GM12878 (cell line): ENCODE results near the gene OR11G2. TPM values are rescaled to one million over a fixed set of nuclear protein-coding genes. Genes with fewer than 3 reads are reported as not detected.

Experiments used
- ATAC-seq: fragments of 200-7000 bp; cut with Tn5 transposase; 3 replicates; pipeline ENCODE4 v1.9.1; 2020; ENCODE audit warnings: mild to moderate bottlenecking, moderate library complexity
- BruUV-seq: library from RNA; stranded (reverse); fragments of 400-500 nt; replicated peaks from 2 replicates; lab custom pipeline; 2021; lab: Mats Ljungman, UMichigan
- CTCF ChIA-PET: fragments of 300-600 bp; sonication (Branson Sonifier 250); formaldehyde crosslinking; extraction: SDS; loops from one replicate; lab custom pipeline; 2021; ENCODE audit warnings: inconsistent platforms; lab: Yijun Ruan, JAX
- POLR2A ChIA-PET: fragments of 350-600 bp; formaldehyde crosslinking; extraction: SDS; loops from one replicate; lab custom pipeline; 2021; ENCODE audit warnings: inconsistent platforms; lab: Charles Lee
- RAD21 ChIA-PET: fragments of 300-600 bp; sonication (Branson Sonifier 250); formaldehyde crosslinking; loops from one replicate; lab custom pipeline; 2023; ENCODE audit warnings: antibody characterized with exemption; ENCODE audit not compliant: unreplicated experiment; lab: Charles Lee
- SMC1A ChIA-PET: fragments of 300-600 bp; sonication (Branson Sonifier 250); formaldehyde crosslinking; loops from one replicate; lab custom pipeline; 2023; ENCODE audit not compliant: unreplicated experiment, uncharacterized antibody; lab: Charles Lee
- DNase-seq: peaks from one replicate; pipeline ENCODE4 v3.0.0-alpha.2; 2011; ENCODE audit warnings: low read depth, low spot score
- FAIRE-seq: peaks from 3 replicates; lab custom pipeline; 2011; peaks lifted over from hg19 to GRCh38; lab: Jason Lieb, UNC
- H2AFZ ChIP-seq: 2 replicates; pipeline ENCODE4 v1.6.0; 2011; ENCODE audit warnings: low read depth, low read length, control low read depth; ENCODE audit not compliant: control insufficient read depth
- H3K27ac ChIP-seq: 2 replicates; pipeline ENCODE4 v1.5.1; 2011; ENCODE audit warnings: control low read depth; ENCODE audit not compliant: control insufficient read depth, insufficient read depth
- H3K27me3 ChIP-seq, 2 experiments: replicated peaks in 1 of 2; 2 replicates each; pipeline versions ENCODE4 v1.6.0 to v1.6.1; 2011; ENCODE audit warnings: low read length in 1 of 2; ENCODE audit not compliant: control insufficient read depth in 2 of 2, insufficient read depth in 2 of 2
- H3K36me3 ChIP-seq, 2 experiments: 2 replicates each; pipeline ENCODE4 v1.5.1; 2011; ENCODE audit warnings: low read length in 1 of 2; ENCODE audit not compliant: control insufficient read depth in 2 of 2, insufficient read depth in 2 of 2
- H3K4me1 ChIP-seq: 2 replicates; pipeline ENCODE4 v1.6.1; 2011; ENCODE audit warnings: mild to moderate bottlenecking, low read length, moderate library complexity, mixed read lengths; ENCODE audit not compliant: control insufficient read depth, insufficient read depth
- H3K4me2 ChIP-seq: 2 replicates; pipeline ENCODE4 v1.6.0; 2011; ENCODE audit warnings: control low read depth; ENCODE audit not compliant: control insufficient read depth, insufficient read depth
- H3K4me3 ChIP-seq: fragments of 200-600 bp; sonication (generic); 2 replicates; pipeline ENCODE4 v1.5.1; 2016
- H3K79me2 ChIP-seq: 2 replicates; pipeline ENCODE4 v1.6.0; 2011; ENCODE audit warnings: low read length; ENCODE audit not compliant: control insufficient read depth, insufficient read depth
- H3K9ac ChIP-seq: 2 replicates; pipeline ENCODE4 v1.8.0; 2011; ENCODE audit warnings: low read length, control low read depth, mixed read lengths; ENCODE audit not compliant: control insufficient read depth, insufficient read depth
- H3K9me3 ChIP-seq: replicated peaks from 3 replicates; pipeline ENCODE4 v1.5.1; 2011; ENCODE audit warnings: mild to moderate bottlenecking, low read length; ENCODE audit not compliant: control insufficient read depth, insufficient read depth
- H4K20me1 ChIP-seq: 2 replicates; pipeline ENCODE4 v1.6.0; 2011; ENCODE audit not compliant: control insufficient read depth, insufficient read depth
- BHLHE40 ChIP-seq, 2 experiments: fragments of 450-650 bp in 1 of 2; IDR thresholded peaks; 2 replicates each; pipeline ENCODE4 v1.6.1; 2011 to 2017; ENCODE audit warnings: low read depth in 2 of 2, borderline replicate concordance in 1 of 2, improper control_type of control experiment in 1 of 2, low read length in 1 of 2, mild to moderate bottlenecking in 1 of 2
- BMI1 ChIP-seq: fragments of 450-650 bp; IDR thresholded peaks from 2 replicates; pipeline ENCODE4 v1.6.1; 2016; ENCODE audit warnings: mild to moderate bottlenecking, moderate library complexity, borderline replicate concordance
- HCFC1 ChIP-seq: fragments of 150-350 bp; IDR thresholded peaks from 2 replicates; pipeline ENCODE4 v1.6.1; 2014; ENCODE audit warnings: low read length
- MTA2 ChIP-seq: fragments of 450-650 bp; IDR thresholded peaks from 2 replicates; pipeline ENCODE4 v1.6.1; 2016; ENCODE audit warnings: low read depth, mild to moderate bottlenecking, moderate library complexity
- NBN ChIP-seq: fragments of 450-650 bp; IDR thresholded peaks from 2 replicates; pipeline ENCODE4 v1.6.1; 2016
- PML ChIP-seq: IDR thresholded peaks from 2 replicates; pipeline ENCODE4 v1.6.1; 2012; ENCODE audit warnings: low read length, inconsistent platforms
- SRF ChIP-seq, 2 experiments: IDR thresholded peaks; 2 replicates each; pipeline ENCODE4 v1.6.1; 2011; ENCODE audit warnings: low read depth in 2 of 2, low read length in 2 of 2, mild to moderate bottlenecking in 1 of 2, moderate library complexity in 1 of 2
- TCF7 ChIP-seq: IDR thresholded peaks from 2 replicates; pipeline ENCODE4 v1.6.1; 2014; ENCODE audit warnings: antibody characterized with exemption, borderline replicate concordance
- WGBS: methylation state at CpG from one replicate; pipeline ENCODE4 v1.1.6; 2016; ENCODE audit warnings: low lambda C conversion rate; ENCODE audit not compliant: insufficient replicate concordance, insufficient coverage; ENCODE audit errors: missing lambda C conversion rate; 5-methylcytosine and 5-hydroxymethylcytosine counted together
- in situ Hi-C: fragments of 300-500 bp; cut with MboI; formaldehyde crosslinking; loops from 9 replicates; pipeline ENCODE4 v1.14.3; 2018; ENCODE audit warnings: mixed read lengths
- intact Hi-C: fragments of 100-400 bp; cut with micrococcal nuclease; formaldehyde crosslinking; loops from one replicate; pipeline ENCODE4 v1.14.2; 2022; ENCODE audit not compliant: unreplicated experiment
- polyA plus RNA-seq, 11 experiments: library from polyadenylated mRNA; depleted of rRNA in 4 of 11; unstranded in 6 of 11; stranded (reverse) in 5 of 11; fragments of >200 nt; fragmentation: Nextera tagmentation in 4 of 11; fragmentation: Illumina TruSeq in 1 of 11; extraction: Ambion mirVana in 4 of 11; extraction: Trizol in 1 of 11; gene quantifications; 1 replicate in 1 of 11; 2 replicates in 10 of 11; pipeline versions ENCODE4 v1.2.1 to v1.2.3, GENCODE V29; 2011 to 2016; ENCODE audit warnings: inconsistent platforms in 2 of 11, missing spikeins in 2 of 11, low read depth in 1 of 11
- total RNA-seq, 4 experiments: library from RNA; depleted of rRNA in 3 of 4; stranded (reverse); fragments of >200 nt in 3 of 4; fragmentation: Illumina TruSeq in 1 of 4; extraction: Trizol in 1 of 4; gene quantifications; 2 replicates each; pipeline versions ENCODE4 v1.2.1 to v1.2.3, GENCODE V29; 2013 to 2021
- TF ChIP-seq, protein P1 (sequence below): fragments of 150-350 bp; IDR thresholded peaks from 2 replicates; pipeline ENCODE4 v1.6.1; 2016; ENCODE audit warnings: low read depth, low read length

Gene OR11G2
- total and polyA plus RNA-seq, 10 of the 15 experiments (the other 5 are each of a cell fraction or from before 2014, with no cell fraction given) = 0.08 TPM; not detected in 9

DNA sequence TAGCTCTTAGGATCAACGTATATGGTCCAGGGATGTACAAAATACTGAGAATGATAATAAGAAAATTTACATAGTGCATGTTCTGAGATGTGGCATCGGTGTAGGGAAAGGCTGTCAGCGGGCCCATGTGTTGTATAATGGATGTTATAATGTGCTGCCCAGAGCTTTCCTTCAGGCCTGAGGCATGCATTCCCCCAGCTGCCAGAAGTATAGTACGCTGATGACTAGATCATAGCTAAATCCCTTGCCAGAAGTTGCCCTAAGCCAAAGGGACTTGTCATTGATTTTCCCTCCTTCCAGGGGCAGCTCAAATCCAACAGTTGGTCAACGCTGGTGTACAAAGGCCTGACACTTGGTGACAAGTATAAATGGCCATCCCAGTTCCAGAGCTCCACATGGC, 6.5 kb upstream of the OR11G2 start:
- Histone ChIP-seq H3K36me3 (no peaks in the 10 kb centered on the region), H3K79me2 (no peaks in the 10 kb centered on the region), H3K4me1 (no peaks in the 10 kb centered on the region), H2AFZ (no peak overlapping the region), H3K27me3 (no peaks in the 10 kb centered on the region), H3K4me2 (no peak overlapping the region), H3K4me3 (no peak overlapping the region), H3K9me3 (no peaks in the 10 kb centered on the region), H3K9ac (no peak overlapping the region), H4K20me1 (no peaks in the 10 kb centered on the region), H3K27ac (no peak overlapping the region)
- ChIA-PET RAD21 (no interaction called here), SMC1A (no interaction called here), POLR2A (no interaction called here), CTCF (no interaction called here)
- no peak for TF ChIP-seq MTA2
- TF ChIP-seq BMI1 = no peak
- TF ChIP-seq, protein P1, sequence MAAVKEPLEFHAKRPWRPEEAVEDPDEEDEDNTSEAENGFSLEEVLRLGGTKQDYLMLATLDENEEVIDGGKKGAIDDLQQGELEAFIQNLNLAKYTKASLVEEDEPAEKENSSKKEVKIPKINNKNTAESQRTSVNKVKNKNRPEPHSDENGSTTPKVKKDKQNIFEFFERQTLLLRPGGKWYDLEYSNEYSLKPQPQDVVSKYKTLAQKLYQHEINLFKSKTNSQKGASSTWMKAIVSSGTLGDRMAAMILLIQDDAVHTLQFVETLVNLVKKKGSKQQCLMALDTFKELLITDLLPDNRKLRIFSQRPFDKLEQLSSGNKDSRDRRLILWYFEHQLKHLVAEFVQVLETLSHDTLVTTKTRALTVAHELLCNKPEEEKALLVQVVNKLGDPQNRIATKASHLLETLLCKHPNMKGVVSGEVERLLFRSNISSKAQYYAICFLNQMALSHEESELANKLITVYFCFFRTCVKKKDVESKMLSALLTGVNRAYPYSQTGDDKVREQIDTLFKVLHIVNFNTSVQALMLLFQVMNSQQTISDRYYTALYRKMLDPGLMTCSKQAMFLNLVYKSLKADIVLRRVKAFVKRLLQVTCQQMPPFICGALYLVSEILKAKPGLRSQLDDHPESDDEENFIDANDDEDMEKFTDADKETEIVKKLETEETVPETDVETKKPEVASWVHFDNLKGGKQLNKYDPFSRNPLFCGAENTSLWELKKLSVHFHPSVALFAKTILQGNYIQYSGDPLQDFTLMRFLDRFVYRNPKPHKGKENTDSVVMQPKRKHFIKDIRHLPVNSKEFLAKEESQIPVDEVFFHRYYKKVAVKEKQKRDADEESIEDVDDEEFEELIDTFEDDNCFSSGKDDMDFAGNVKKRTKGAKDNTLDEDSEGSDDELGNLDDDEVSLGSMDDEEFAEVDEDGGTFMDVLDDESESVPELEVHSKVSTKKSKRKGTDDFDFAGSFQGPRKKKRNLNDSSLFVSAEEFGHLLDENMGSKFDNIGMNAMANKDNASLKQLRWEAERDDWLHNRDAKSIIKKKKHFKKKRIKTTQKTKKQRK = no peak
- TF ChIP-seq NBN = no peak
- no peak for TF ChIP-seq TCF7
- no peak for TF ChIP-seq HCFC1
- no peak for TF ChIP-seq PML
- TF ChIP-seq SRF (IDR thresholded peaks at IDR 0.05; ENCODE audit: low read depth in 2 of 2, low read length in 2 of 2) = no peak
- TF ChIP-seq BHLHE40 (IDR thresholded peaks at IDR 0.05; ENCODE audit: borderline replicate concordance in 1 of 2, low read depth in 2 of 2, low read length in 1 of 2) = no peak
- DNase-seq = no peak
- in situ Hi-C loops = no loop called here
- ATAC-seq = no peak
- intact Hi-C loops = no loop called here
- no peak for FAIRE-seq
- BruUV-seq = no TSS peak
- WGBS = 23% methylated on average over 5 of the region's 5 CpGs
